ENCODE results near the gene SLC2A6.

The SLC2A6 gene

GRCh38 chr9:133518706-133519449 lies 40.0 kb upstream of the SLC2A6 start:
- Histone ChIP-seq H2AFZ (ENCODE audit: low read length) (no peak overlapping the region), H3K79me2 (ENCODE audit: insufficient read depth, low read length) (no peaks in the 10 kb centered on the region), H3K9ac (ENCODE audit: low read length) (no peak overlapping the region), H3F3A (ENCODE audit: insufficient read depth, low read length) (no peaks in the 10 kb centered on the region), H3K9me2 (ENCODE audit: low read depth, low read length) (no peaks in the 10 kb centered on the region), H4K20me1 (ENCODE audit: insufficient read depth, low read length) (no peaks in the 10 kb centered on the region), H3K27me3 (ENCODE audit: insufficient read depth, low read length) (peaks cover 19% of the 10 kb centered on the region; the same call in 1 of the 2 replicates), H3K4me2 (ENCODE audit: low read length) (no peak overlapping the region), H3K4me3 (ENCODE audit: low read depth, low read length, poor library complexity, severe bottlenecking) (no peak overlapping the region), H3K36me3 (ENCODE audit: insufficient read depth, low read length) (no peaks in the 10 kb centered on the region), H3K4me1 (ENCODE audit: insufficient read depth, low read length, severe bottlenecking) (no peaks in the 10 kb centered on the region), H3K9me3 (ENCODE audit: low read length) (no peaks in the 10 kb centered on the region), H3K27ac (ENCODE audit: low read depth, low read length, poor library complexity, severe bottlenecking) (no peak overlapping the region)
- TF ChIP-seq, protein P1, sequence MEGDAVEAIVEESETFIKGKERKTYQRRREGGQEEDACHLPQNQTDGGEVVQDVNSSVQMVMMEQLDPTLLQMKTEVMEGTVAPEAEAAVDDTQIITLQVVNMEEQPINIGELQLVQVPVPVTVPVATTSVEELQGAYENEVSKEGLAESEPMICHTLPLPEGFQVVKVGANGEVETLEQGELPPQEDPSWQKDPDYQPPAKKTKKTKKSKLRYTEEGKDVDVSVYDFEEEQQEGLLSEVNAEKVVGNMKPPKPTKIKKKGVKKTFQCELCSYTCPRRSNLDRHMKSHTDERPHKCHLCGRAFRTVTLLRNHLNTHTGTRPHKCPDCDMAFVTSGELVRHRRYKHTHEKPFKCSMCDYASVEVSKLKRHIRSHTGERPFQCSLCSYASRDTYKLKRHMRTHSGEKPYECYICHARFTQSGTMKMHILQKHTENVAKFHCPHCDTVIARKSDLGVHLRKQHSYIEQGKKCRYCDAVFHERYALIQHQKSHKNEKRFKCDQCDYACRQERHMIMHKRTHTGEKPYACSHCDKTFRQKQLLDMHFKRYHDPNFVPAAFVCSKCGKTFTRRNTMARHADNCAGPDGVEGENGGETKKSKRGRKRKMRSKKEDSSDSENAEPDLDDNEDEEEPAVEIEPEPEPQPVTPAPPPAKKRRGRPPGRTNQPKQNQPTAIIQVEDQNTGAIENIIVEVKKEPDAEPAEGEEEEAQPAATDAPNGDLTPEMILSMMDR (IDR thresholded peaks at IDR 0.05; ENCODE audit: low read length), result no peak
- no peak for TF ChIP-seq EZH2 (IDR thresholded peaks at IDR 0.05; ENCODE audit: borderline replicate concordance, low read length)

- Histone ChIP-seq H3K4me1 (ENCODE audit: insufficient read depth, low read length, severe bottlenecking) (no peaks in the 10 kb centered on the region), H3K9me3 (ENCODE audit: low read length) (no peaks in the 10 kb centered on the region), H3K4me3 (ENCODE audit: low read depth, low read length, poor library complexity, severe bottlenecking) (no peak overlapping the region), H3K27ac (ENCODE audit: low read depth, low read length, poor library complexity, severe bottlenecking) (no peak overlapping the region), H3K27me3 (ENCODE audit: insufficient read depth, low read length) (peaks cover 17% of the 10 kb centered on the region; the same call in 1 of the 2 replicates), H3F3A (ENCODE audit: insufficient read depth, low read length) (no peaks in the 10 kb centered on the region), H3K9me2 (ENCODE audit: low read depth, low read length) (no peaks in the 10 kb centered on the region), H3K4me2 (ENCODE audit: low read length) (no peak overlapping the region), H3K36me3 (ENCODE audit: insufficient read depth, low read length) (no peaks in the 10 kb centered on the region), H3K9ac (ENCODE audit: low read length) (no peak overlapping the region), H3K79me2 (ENCODE audit: insufficient read depth, low read length) (no peaks in the 10 kb centered on the region), H4K20me1 (ENCODE audit: insufficient read depth, low read length) (no peaks in the 10 kb centered on the region), H2AFZ (ENCODE audit: low read length) (no peak overlapping the region)
- no peak for TF ChIP-seq EZH2 (IDR thresholded peaks at IDR 0.05; ENCODE audit: borderline replicate concordance, low read length)
- TF ChIP-seq, protein P1 (IDR thresholded peaks at IDR 0.05; ENCODE audit: low read length), result no peak
These were observed 39.3 kb upstream of the SLC2A6 start for GRCh38 chr9:133518200-133518599.

DNA sequence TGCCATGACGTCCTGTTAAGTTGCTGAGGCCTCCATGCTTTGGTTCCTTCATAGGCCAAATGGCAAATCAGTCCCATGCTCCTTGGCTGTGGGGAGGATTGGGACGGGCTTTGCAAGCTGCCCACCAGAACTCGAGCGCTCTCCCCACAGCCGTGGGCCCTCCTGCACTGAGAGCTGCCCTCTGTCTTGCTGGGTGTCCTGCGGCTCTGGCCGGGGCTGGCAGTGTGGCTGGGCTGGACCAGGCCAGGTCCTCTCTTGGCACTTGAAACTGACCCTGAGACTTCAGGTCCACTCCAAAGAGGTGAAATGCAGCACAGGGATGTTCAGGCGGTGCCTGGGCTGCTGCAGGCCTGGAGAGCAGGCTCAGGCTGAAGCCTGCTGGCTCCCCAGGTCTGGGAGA lies 38.8 kb upstream of the SLC2A6 start:
- no peaks in the 10 kb centered on the region for H3F3A ChIP-seq (ENCODE audit: insufficient read depth, low read length)
- no peak overlapping the region for H3K27ac ChIP-seq (ENCODE audit: low read depth, low read length, poor library complexity, severe bottlenecking)
- no peaks in the 10 kb centered on the region for H3K36me3 ChIP-seq (ENCODE audit: insufficient read depth, low read length)
- H4K20me1 ChIP-seq (ENCODE audit: insufficient read depth, low read length), result no peaks in the 10 kb centered on the region
- H3K4me1 ChIP-seq (ENCODE audit: insufficient read depth, low read length, severe bottlenecking), result no peaks in the 10 kb centered on the region
- no peaks in the 10 kb centered on the region for H3K9me2 ChIP-seq (ENCODE audit: low read depth, low read length)
- H3K9ac ChIP-seq (ENCODE audit: low read length), result no peak overlapping the region
- no peaks in the 10 kb centered on the region for H3K9me3 ChIP-seq (ENCODE audit: low read length)
- H3K4me2 ChIP-seq (ENCODE audit: low read length), result no peak overlapping the region
- no peaks in the 10 kb centered on the region for H3K79me2 ChIP-seq (ENCODE audit: insufficient read depth, low read length)
- no peak overlapping the region for H3K4me3 ChIP-seq (ENCODE audit: low read depth, low read length, poor library complexity, severe bottlenecking)
- TF ChIP-seq EZH2 (IDR thresholded peaks at IDR 0.05; ENCODE audit: borderline replicate concordance, low read length), result no peak
- TF ChIP-seq, protein P1 (IDR thresholded peaks at IDR 0.05; ENCODE audit: low read length), result no peak
- peaks cover 15% of the 10 kb centered on the region; the same call in 1 of the 2 replicates for H3K27me3 ChIP-seq (ENCODE audit: insufficient read depth, low read length)
- no peak overlapping the region for H2AFZ ChIP-seq (ENCODE audit: low read length)

Data from OCI-LY1 (cell line).